ENCODE data around the gene C3orf18. TPM values are rescaled to one million over a fixed set of nuclear protein-coding genes. Genes with fewer than 3 reads are reported as not detected.

C3orf18 gene
- total and polyA plus RNA-seq, 2 donors (not counting 3 experiments of a cell fraction or from before 2014, with no cell fraction given): 1.7 to 2.9 TPM

DNA sequence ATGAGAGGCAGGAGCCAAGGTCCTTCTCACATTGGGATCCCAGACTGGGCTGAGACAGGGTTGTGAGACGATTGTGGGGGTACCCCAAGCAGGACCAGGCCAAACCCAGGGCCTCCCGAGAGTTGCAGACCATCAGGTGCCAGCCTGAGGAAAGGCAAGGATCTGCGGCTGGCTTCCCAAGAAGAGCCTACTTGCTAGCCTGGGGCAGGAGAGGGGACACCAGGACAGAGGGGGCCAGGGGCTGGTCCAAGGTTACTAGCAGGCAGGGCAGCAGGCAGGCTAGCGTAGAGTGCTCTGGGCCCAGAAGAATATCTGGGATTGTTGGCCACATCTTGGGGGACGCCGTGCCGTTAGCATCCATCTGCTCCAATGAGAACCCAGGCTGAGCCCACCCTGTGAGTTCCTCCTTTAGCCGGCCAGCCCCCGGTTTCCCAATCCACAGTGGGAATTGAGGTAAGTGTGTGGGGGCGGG, 43.5 kb upstream of the C3orf18 start:
- Histone ChIP-seq H4K20me1 (replicated peaks; ENCODE audit: control insufficient read depth, extremely low read depth, insufficient read depth, low read length) (no peaks in the 10 kb centered on the region), H3K4me2 (ENCODE audit: insufficient read depth, low read length) (peak overlapping the region; percentile 34), H3K79me2 (ENCODE audit: control insufficient read depth, insufficient read depth, low read length) (no peaks in the 10 kb centered on the region), H3K4me3 (replicated peaks in 1 of 3; ENCODE audit: insufficient read depth in 1 of 3, low read depth in 1 of 3, low read length in 3 of 3) (peak overlapping the region; percentile 9 to 51 (median 50)), H3K9me3 (replicated peaks; ENCODE audit: control insufficient read depth, insufficient read depth, low read length) (no peaks in the 10 kb centered on the region), H3K9ac (replicated peaks; ENCODE audit: extremely low read depth, insufficient read depth, low read length) (peak overlapping the region; percentile 59), H3K27me3 (ENCODE audit: control insufficient read depth in 2 of 2, insufficient read depth in 2 of 2, low read length in 2 of 2) (no peaks in the 10 kb centered on the region), H2AFZ (ENCODE audit: low read depth, low read length) (peak overlapping the region; percentile 89), H3K27ac (ENCODE audit: insufficient read depth, low read depth, low read length) (peak overlapping the region; percentile 50), H3K36me3 (ENCODE audit: control insufficient read depth in 2 of 2, extremely low read depth in 1 of 2, insufficient read depth in 2 of 2, low read length in 2 of 2) (peaks cover 0 to 6% of the 10 kb centered on the region in 2 experiments), H3K9me1 (replicated peaks; ENCODE audit: control insufficient read depth, extremely low read depth, insufficient read depth, low read length) (no peaks in the 10 kb centered on the region), H3K4me1 (ENCODE audit: control insufficient read depth, extremely low read depth, insufficient read depth, low read length) (peaks cover 15% of the 10 kb centered on the region)
- DNase-seq (ENCODE audit: low read depth, low spot score) (peak; percentile 26), FAIRE-seq (no peak)
- ChIA-PET CTCF (interaction anchor here (0.6 to 4.9 kb wide), 9 partner anchors 13 to 1770 kb away, joined by 3 to 105 read pairs (median 6); no protein-coding TSS in a partner anchor), POLR2A (interaction anchor here (1.2 to 1.3 kb wide), 2 partner anchors 40 to 42 kb away, joined by 3 to 9 read pairs; partner anchors contain the start of gene HEMK1)
- no peak for TF ChIP-seq JUN (IDR thresholded peaks at IDR 0.05; ENCODE audit: borderline replicate concordance, insufficient read depth, insufficient read length, low read depth)
- no peak for TF ChIP-seq EZH2 (IDR thresholded peaks at IDR 0.05; ENCODE audit: borderline replicate concordance, low read depth, low read length, severe bottlenecking)
- no peak for TF ChIP-seq POLR2AphosphoS5 (IDR thresholded peaks at IDR 0.05; ENCODE audit: insufficient read depth, low read depth, low read length)
- no peak for TF ChIP-seq CTCF (IDR thresholded peaks at IDR 0.05; ENCODE audit: extremely low read depth in 1 of 2, insufficient read depth in 1 of 2, low read depth in 1 of 2, low read length in 2 of 2)
- TF ChIP-seq MYC (IDR thresholded peaks at IDR 0.05; ENCODE audit: low read depth, low read length): no peak
- no peak for TF ChIP-seq GATA2 (IDR thresholded peaks at IDR 0.05; ENCODE audit: insufficient read depth, insufficient read length, low read depth, low read length)
- TF ChIP-seq FOS (IDR thresholded peaks at IDR 0.05; ENCODE audit: borderline replicate concordance, insufficient read depth, low read length): no peak
- no peak for TF ChIP-seq MAX (IDR thresholded peaks at IDR 0.05; ENCODE audit: insufficient read depth, insufficient read length)
- no peak for TF ChIP-seq POLR2A (IDR thresholded peaks at IDR 0.05; ENCODE audit: low read depth, low read length)
- intact Hi-C loops (cut with micrococcal nuclease) (loop anchor here (1.0 to 10.0 kb wide), 3 partner anchors 10 to 1064 kb away; partner anchors contain the start of genes DCAF1 and TEX264), dilution Hi-C loops (cut with MboI; ENCODE audit: extremely low pct_ligation_motif_present, low sequenced_read_pairs) (no loop called here)
- TSS peak; percentile 41 for BruUV-seq (replicated peaks)

All from endothelial cell of umbilical vein (primary cell).